Measurements from ENCODE around the gene MTG1.

GRCh38 chr10:133356549-133357284, 37.2 kb upstream of the MTG1 start:
- TF ChIP-seq CTCF (IDR thresholded peaks at IDR 0.05) (no peak), POLR2A (IDR thresholded peaks at IDR 0.05) (no peak), EP300 (IDR thresholded peaks at IDR 0.05; ENCODE audit: low read depth) (no peak), POLR2AphosphoS5 (IDR thresholded peaks at IDR 0.05) (no peak)
